MM.1S (cell line): ENCODE data around the gene SYNDIG1.

ENCODE experiments used
- EZH2 ChIP-seq: fragments of 300-600 bp; sonication (generic); optimal IDR thresholded peaks from 2 replicates; pipeline ENCODE3; 2017; ENCODE audit warnings: low read depth, mild to moderate bottlenecking, antibody characterized with exemption, low read length, mixed read lengths
- EZH2phosphoT487 ChIP-seq: fragments of 300-600 bp; sonication (generic); IDR thresholded peaks from 2 replicates; pipeline ENCODE4 v1.6.1; 2018; ENCODE audit warnings: antibody characterized with exemption, low read length
- TF ChIP-seq, protein P1 (sequence below): fragments of 300-600 bp; sonication (generic); IDR thresholded peaks from 2 replicates; pipeline ENCODE4 v1.5.1; 2016; ENCODE audit warnings: antibody characterized with exemption, low read length, mixed read lengths

DNA sequence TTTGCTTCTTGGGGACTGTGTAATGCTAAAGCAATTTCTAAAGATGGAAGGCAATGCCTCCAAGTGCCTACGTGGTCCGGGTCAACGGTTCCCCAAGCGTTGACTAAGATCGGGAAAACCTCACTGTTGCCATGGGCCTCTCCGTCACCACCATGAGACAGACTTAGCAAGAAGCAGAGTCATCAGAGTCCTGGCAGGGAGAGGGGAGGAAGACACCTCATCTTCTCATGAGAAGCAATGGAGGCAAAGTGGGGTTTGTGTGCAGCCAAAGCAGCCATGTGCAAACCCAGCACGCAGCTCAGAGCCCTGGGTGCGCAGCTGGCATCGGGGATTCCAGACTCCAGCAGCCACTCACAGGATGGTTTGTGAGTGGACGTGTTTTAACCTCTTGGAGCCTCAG, 111.4 kb downstream of the SYNDIG1 start:
- TF ChIP-seq EZH2 (no peak), EZH2phosphoT487 (no peak)
- TF ChIP-seq, protein P1, sequence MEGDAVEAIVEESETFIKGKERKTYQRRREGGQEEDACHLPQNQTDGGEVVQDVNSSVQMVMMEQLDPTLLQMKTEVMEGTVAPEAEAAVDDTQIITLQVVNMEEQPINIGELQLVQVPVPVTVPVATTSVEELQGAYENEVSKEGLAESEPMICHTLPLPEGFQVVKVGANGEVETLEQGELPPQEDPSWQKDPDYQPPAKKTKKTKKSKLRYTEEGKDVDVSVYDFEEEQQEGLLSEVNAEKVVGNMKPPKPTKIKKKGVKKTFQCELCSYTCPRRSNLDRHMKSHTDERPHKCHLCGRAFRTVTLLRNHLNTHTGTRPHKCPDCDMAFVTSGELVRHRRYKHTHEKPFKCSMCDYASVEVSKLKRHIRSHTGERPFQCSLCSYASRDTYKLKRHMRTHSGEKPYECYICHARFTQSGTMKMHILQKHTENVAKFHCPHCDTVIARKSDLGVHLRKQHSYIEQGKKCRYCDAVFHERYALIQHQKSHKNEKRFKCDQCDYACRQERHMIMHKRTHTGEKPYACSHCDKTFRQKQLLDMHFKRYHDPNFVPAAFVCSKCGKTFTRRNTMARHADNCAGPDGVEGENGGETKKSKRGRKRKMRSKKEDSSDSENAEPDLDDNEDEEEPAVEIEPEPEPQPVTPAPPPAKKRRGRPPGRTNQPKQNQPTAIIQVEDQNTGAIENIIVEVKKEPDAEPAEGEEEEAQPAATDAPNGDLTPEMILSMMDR: no peak
